NCI-H2107 (cell line): ENCODE measurements around the gene TBL3.
"Not testable (repeated sequence)": the region's sequence is repeated elsewhere in the genome, so short reads cannot be mapped to it uniquely, and the experiment has no call there.

Experiments
- DNase-seq: peaks from one replicate; lab custom pipeline; 2025; lab: John Stamatoyannopoulos, UW

The TBL3 gene

GRCh38 chr16:1971796-1972489, at the start of gene TBL3:
Gene TBL3, plus strand, starts transcription at chr16:1972053. Its CDS starts 112 bp downstream, at chr16:1972165.
- DNase-seq: peak; percentile 87

- no peak for DNase-seq
Observed at GRCh38 chr16:1922357-1922756, 49.5 kb upstream of the TBL3 start.

DNA sequence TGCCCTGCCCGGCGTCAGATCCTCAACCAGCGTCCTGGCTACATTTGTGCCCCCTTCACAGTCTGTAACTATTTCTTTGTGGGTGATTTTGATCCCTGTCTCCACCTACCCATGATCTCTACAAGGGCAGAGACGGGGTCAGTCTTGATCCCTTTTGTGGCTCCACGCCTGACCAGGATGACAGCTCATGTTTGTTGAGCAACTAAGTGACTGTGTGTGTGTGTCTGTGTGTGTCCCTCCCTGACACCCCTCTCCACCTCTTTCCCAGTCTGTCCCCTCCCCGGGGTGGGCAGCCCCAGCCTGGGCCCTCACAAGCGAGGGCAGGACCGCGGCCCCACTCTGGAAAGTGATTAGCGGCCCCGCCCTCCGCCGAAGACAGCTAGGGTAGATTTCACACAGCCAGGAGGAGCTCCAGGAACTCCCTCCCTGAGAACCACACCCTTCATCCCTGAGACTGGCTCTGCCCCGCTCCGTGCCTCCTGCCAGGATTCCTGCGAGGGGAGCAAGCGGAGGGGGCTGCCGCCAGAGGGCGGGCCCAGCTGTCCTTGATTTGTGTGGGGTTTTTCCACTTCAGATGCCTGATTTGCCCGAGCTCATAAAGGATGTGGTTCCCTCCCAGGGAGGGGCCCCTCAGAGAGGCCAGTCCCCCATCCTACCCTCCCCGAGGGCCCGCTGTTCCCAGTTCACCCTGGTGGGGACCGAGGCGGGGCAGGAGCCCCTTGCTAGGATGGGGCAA, 48.4 kb upstream of the TBL3 start:
- DNase-seq: no peak

DNA sequence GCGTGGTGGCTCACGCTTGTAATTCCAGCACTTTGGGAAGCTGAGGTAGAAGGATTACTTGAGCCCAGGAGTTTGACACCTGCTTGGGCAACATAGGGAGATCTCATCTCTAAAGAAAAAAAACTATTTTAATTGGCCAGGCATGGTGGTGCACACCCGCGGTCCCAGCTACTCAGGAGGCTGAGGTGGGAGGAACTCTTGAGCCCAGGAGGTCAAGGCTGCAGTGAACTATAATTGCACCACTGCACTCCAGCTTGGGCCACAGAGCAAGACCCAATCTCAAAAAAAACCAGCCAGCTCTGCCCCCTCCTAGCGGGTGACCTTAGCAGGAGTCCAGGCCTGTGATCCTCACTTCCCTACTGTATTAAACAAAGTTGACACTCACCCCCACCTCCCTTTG, 47.8 kb upstream of the TBL3 start:
- DNase-seq: no peak

DNA sequence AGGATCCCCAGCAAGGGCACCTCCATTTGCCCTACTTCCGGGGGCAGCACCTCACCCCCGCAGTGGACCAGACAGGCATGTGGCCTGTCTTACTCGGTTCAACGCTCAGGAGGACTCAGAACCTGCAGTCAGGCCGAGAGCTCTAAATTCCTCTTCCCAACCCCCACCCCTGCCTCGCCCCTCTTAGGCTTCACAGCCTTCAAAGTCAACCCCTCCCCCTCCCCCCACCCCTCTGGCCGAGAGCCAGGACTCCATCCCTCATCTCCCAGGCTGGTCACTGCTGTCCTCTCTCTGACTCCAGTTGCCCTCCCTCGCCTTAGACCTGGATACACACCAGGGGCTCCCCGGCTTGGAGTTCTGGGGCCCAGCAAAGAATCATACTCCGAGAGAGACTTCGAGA, 45.6 kb upstream of the TBL3 start:
- DNase-seq: no peak

- DNase-seq: no peak
Observed at GRCh38 chr16:1929105-1929504, 42.7 kb upstream of the TBL3 start.

DNA sequence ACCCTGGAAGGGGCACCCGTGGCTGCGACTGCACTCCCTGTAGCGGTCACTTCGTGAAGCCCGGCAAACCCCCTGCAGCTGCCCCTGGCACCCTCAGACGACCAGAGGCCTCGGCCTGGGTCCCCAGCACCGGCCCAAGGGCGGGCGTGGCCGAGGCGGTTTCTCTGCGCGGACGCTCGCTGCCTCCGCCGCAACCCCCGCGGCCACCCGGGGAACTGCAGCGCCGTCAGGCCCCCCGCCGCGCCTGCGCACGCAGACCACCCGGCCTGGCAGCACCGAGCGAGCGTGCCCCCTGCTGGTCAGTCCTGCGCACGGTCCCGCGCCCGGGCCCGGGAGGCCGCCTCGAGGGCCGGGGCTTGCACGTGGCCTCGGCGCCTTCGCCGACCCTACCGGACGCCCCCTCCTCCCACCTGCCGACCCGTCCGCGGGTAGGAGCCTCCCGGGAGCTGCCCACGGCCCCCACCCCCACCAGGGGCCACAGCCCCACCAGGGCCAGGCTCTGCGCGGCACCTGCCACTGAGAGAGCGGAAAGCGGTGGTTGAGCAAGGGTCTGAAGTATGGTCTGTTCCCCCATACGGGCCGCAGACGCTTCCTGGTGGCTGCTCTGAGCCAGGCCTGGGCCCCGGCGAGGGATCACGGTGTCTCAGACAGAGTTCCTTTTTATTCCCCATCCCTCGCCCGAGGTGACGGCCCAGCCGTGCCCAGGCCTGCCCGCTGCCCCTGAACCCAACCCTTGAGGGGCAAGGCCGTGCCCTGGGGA, 42.1 kb upstream of the TBL3 start:
- peak; percentile 74 for DNase-seq

DNA sequence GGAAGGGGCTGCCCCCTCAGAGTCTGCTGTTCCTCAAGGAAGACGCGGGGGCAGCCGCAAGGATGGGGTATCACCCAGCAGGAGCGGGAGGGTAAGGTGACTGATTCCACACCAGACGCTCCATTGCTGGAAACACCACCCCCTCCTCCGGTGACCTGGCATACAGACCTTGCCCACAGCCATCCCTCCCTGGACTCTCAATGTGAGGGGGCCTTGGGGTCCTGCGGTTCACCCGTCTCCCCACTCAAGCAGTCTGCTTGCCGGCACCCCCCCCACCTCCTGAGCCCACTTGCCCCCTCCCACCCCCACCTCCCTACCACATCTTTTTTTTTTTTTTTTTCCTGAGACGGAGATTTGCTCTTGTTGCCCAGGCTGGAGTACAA, 41.5 kb upstream of the TBL3 start:
- no peak for DNase-seq

- no peak for DNase-seq
Observed at GRCh38 chr16:1932050-1933028, 39.5 kb upstream of the TBL3 start.

- DNase-seq: no peak
Observed at GRCh38 chr16:1933097-1933661, 38.7 kb upstream of the TBL3 start.

- no peak for DNase-seq
Observed at GRCh38 chr16:1936945-1937479, 34.8 kb upstream of the TBL3 start.

- no peak for DNase-seq
Observed at GRCh38 chr16:1938316-1938715, 33.5 kb upstream of the TBL3 start.

GRCh38 chr16:1938910-1939309, 32.9 kb upstream of the TBL3 start:
- no peak for DNase-seq

DNA sequence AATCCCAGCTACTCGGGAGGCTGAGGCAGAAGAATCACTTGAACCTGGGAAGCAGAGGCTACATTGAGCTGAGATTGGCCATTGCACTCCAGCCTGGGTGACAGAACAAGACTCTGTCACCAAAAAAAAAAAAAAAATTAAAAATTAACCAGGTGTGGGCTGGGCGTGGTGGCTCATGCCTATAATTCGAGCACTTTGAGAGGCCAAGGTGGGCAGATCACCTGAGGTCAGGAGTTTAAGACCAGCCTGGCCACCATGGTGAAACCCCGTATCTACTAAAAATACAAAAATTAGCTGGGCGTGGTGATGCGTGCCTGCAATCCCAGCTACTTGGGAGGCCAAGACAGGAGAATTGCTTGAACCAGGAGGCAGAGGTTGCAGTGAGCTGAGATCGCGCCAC, 32.0 kb upstream of the TBL3 start:
- not testable (repeated sequence) for DNase-seq

DNA sequence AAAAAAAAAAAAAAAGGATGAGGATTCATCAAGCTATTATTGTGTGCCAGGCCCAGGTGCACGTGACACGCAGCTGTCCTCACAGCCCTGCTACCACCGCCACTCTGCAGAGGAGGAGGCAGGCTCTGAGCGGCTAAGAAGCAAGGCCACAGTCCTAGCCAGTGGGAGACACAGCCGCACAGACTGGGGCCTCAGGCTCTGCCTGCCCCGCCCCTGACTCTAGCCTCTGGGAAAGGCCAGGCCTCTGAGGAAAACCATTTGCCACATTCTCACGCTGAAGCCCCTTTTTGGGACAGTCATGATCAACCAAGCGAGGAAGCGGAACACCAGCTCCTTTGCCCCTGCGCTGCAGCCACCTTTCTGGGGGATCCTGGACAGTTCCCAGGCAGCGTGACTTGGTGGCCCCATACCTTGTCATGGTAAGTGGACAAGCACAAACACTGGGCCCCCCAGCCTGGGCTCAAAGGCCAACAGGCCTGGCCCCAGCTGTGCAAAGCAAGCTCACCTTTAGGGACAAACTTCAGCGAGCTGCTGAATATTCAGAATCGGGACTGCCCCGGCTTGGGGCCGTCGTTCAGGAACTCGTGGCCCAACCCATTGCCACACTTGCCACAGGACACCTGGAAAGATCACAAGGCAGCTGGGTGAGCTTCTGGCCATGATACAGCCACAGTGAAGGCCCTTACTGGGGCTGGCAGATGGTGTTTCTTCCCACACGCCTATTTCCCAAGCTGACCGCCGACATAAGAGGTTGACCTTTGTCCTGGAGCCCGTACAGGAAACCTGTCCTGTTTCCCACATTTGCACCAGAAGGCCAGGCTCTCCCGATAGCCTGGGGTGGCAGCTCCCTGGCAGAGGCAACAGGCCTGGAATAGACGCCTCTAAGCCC, 31.3 kb upstream of the TBL3 start:
- no peak for DNase-seq

DNA sequence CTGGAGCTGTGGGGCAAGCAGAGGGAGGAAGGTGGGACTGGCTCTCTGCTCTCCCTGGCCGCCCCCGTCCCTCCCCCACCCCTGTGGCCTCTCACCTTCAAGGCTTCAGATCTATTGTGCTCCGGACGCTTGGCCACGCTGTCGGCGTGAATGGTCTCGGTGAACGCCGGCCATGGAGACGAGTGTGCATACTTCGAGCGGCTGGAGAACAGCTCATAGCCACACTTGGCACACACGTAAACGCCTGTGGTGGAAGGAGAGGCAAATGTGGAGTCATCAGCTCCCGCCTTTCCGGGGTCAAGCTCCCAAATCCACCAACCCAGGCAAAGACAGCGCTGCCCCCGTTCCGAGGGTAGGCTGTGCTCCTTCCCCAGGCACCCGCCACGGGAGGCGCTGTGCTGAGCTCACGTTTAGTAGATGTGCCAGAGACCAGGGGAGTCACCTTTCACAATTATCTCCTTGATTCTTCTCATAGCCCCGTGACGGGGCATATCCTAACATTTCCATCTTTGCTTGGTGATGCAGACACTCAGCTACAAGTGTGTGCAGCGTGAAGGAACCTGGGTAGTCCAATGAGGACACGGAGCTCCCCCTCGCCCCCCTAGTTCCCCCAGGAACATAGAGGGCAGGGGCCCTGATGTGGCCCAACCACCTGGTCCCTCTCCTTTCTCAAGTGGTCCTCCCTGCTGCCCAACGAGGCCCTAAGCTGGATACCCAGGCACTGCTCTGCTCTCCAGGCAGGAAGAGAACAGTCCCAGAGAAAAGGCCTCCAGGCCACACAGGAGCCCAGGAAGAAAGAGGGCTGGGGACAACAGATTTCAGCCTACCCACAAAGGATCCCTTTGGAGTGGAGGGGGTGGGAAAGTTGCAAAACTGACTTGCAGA, 30.4 kb upstream of the TBL3 start:
- no peak for DNase-seq

DNA sequence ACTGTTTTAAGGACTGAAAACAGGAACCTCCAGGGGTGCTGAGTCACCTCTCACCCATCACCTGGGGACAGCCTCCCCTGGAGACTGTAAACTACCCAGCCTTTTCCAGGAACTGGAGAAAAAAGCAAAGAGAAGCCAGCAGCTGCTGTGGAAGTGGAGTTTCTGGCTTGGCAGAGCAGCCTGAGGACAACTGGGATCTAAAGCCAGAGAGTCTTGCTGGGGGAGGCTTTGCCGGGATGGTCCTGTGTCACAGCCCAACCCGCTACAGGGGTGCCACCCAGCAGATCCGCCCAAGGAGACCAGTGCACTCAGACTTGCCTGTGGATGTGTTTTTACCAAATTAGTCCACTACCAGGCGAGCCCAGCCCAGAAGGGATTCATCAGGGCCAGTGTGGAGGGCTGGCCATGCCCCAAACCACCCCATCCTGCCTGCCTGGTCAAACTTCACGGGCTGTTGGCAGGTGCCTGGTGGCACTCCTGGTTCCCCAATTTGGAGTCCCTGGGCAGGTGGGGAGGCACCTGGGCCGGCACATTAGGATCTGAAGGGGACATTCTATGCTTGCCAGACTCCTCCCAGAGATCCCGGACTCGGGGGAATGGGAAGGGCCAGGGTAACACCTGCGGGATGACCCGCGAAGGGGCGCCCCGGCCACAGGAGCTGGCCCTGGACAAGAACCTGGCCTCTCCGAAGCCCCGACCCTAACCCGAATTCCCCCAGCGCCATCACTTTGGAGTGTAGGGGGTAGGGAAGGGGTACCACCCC, 29.6 kb upstream of the TBL3 start:
- no peak for DNase-seq
